Measurements from ENCODE around the gene PRKCQ.

PRKCQ gene

DNA sequence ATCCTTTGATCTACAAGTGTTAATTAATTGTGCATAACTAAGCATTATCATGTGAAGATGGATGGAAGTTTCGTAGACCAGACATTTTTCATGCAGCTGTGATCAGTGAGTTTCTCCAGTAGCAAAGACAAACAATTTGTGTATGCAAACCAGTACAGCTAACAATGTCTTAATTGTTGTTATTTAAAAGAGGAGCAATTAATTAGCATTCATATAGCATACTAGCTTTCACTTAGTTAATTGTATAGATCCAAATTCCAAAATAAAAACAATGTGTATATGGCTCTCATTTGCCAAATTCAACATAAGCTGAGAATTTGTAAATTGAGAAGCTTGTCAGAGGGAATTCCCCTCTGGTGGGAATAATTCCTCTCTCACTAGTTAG is 22.6 kb upstream of the PRKCQ start:
- Mint-ChIP-seq H3K4me1 (peaks cover 15% of the 10 kb centered on the region), H3K27me3 (peaks cover 37% of the 10 kb centered on the region), H3K36me3 (no peaks in the 10 kb centered on the region), H3K9me3 (peaks cover 5% of the 10 kb centered on the region), H3K27ac (no peak overlapping the region), H3K4me3 (no peak overlapping the region)
- no peak for ATAC-seq

- peaks cover 5% of the 10 kb centered on the region for H3K9me3 Mint-ChIP-seq
- H3K4me1 Mint-ChIP-seq: peaks cover 15% of the 10 kb centered on the region
- H3K27me3 Mint-ChIP-seq: peaks cover 42% of the 10 kb centered on the region
- no peak for ATAC-seq
- no peak overlapping the region for H3K4me3 Mint-ChIP-seq
- no peak overlapping the region for H3K27ac Mint-ChIP-seq
- H3K36me3 Mint-ChIP-seq: no peaks in the 10 kb centered on the region
These were observed 22.1 kb upstream of the PRKCQ start for GRCh38 chr10:6602026-6602699.

GRCh38 chr10:6601246-6601805 is 21.2 kb upstream of the PRKCQ start:
- Mint-ChIP-seq H3K36me3 (no peaks in the 10 kb centered on the region), H3K27ac (no peak overlapping the region), H3K4me3 (no peak overlapping the region), H3K9me3 (peaks cover 5% of the 10 kb centered on the region), H3K4me1 (peaks cover 15% of the 10 kb centered on the region), H3K27me3 (peaks cover 45% of the 10 kb centered on the region)
- ATAC-seq: no peak

GRCh38 chr10:6600224-6600987 is 20.3 kb upstream of the PRKCQ start:
- no peak overlapping the region for H3K27ac Mint-ChIP-seq
- no peaks in the 10 kb centered on the region for H3K36me3 Mint-ChIP-seq
- no peak overlapping the region for H3K4me3 Mint-ChIP-seq
- H3K9me3 Mint-ChIP-seq: peaks cover 5% of the 10 kb centered on the region
- H3K4me1 Mint-ChIP-seq: peaks cover 15% of the 10 kb centered on the region
- peaks cover 45% of the 10 kb centered on the region for H3K27me3 Mint-ChIP-seq
- ATAC-seq: no peak

GRCh38 chr10:6598679-6599078 is 18.6 kb upstream of the PRKCQ start:
- Mint-ChIP-seq H3K36me3 (no peaks in the 10 kb centered on the region), H3K4me3 (no peak overlapping the region)

GRCh38 chr10:6597478-6597877 is 17.4 kb upstream of the PRKCQ start:
- Mint-ChIP-seq H3K27ac (no peak overlapping the region), H3K4me3 (no peak overlapping the region), H3K9me3 (peaks cover 5% of the 10 kb centered on the region), H3K4me1 (peaks cover 15% of the 10 kb centered on the region), H3K27me3 (peaks cover 45% of the 10 kb centered on the region), H3K36me3 (no peaks in the 10 kb centered on the region)
- no peak for ATAC-seq

More at GRCh38 chr10:6598679-6599078, 18.6 kb upstream of the PRKCQ start:
- no peak for ATAC-seq
- peaks cover 5% of the 10 kb centered on the region for H3K9me3 Mint-ChIP-seq
- H3K27ac Mint-ChIP-seq: no peak overlapping the region
- H3K27me3 Mint-ChIP-seq: peaks cover 45% of the 10 kb centered on the region
- H3K4me1 Mint-ChIP-seq: peaks cover 15% of the 10 kb centered on the region

- ATAC-seq: no peak
- Mint-ChIP-seq H3K4me1 (peaks cover 12% of the 10 kb centered on the region), H3K36me3 (no peaks in the 10 kb centered on the region), H3K27me3 (peaks cover 38% of the 10 kb centered on the region), H3K4me3 (no peak overlapping the region), H3K27ac (no peak overlapping the region), H3K9me3 (peaks cover 5% of the 10 kb centered on the region)
These were observed 15.4 kb upstream of the PRKCQ start for GRCh38 chr10:6595499-6595898.

GRCh38 chr10:6593241-6593671 is 13.2 kb upstream of the PRKCQ start:
- Mint-ChIP-seq H3K36me3 (no peaks in the 10 kb centered on the region), H3K9me3 (no peaks in the 10 kb centered on the region), H3K27ac (no peak overlapping the region), H3K27me3 (peaks cover 34% of the 10 kb centered on the region), H3K4me1 (no peaks in the 10 kb centered on the region), H3K4me3 (no peak overlapping the region)
- ATAC-seq: no peak

DNA sequence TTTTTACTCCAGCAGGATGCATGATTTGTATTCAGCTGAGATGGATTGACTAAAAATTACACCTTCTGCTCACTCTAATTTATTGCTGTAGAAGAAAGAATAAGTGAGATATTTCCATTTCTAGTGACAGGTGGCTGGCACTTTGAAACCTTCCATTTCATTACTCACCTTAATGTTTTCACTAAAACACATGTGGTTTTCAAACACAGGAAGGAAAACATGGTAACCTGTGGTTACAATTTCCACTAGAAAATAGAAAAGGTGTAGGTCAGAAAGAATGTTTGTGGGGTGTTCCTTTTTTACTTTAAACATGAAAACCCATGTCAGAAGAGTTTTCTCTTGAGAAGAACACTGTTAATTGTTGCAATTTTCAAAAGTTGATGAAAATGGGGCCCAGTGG is 12.0 kb upstream of the PRKCQ start:
- Mint-ChIP-seq H3K36me3 (no peaks in the 10 kb centered on the region), H3K27me3 (peaks cover 23% of the 10 kb centered on the region), H3K4me3 (no peak overlapping the region), H3K27ac (no peak overlapping the region), H3K9me3 (no peaks in the 10 kb centered on the region), H3K4me1 (no peaks in the 10 kb centered on the region)
- no peak for ATAC-seq

GRCh38 chr10:6591668-6592067 is 11.6 kb upstream of the PRKCQ start:
- Mint-ChIP-seq H3K36me3 (no peaks in the 10 kb centered on the region), H3K27me3 (peaks cover 21% of the 10 kb centered on the region), H3K27ac (no peak overlapping the region), H3K4me3 (no peak overlapping the region), H3K4me1 (no peaks in the 10 kb centered on the region), H3K9me3 (no peaks in the 10 kb centered on the region)
- no peak for ATAC-seq

GRCh38 chr10:6590100-6590499 is 10.0 kb upstream of the PRKCQ start:
- Mint-ChIP-seq H3K27me3 (peaks cover 21% of the 10 kb centered on the region), H3K36me3 (no peaks in the 10 kb centered on the region), H3K9me3 (no peaks in the 10 kb centered on the region), H3K4me1 (no peaks in the 10 kb centered on the region), H3K27ac (no peak overlapping the region), H3K4me3 (no peak overlapping the region)
- ATAC-seq: no peak

GRCh38 chr10:6589287-6590094 is 9.4 kb upstream of the PRKCQ start:
- H3K4me1 Mint-ChIP-seq: no peaks in the 10 kb centered on the region
- H3K36me3 Mint-ChIP-seq: no peaks in the 10 kb centered on the region
- no peak for ATAC-seq
- H3K27ac Mint-ChIP-seq: no peak overlapping the region
- H3K9me3 Mint-ChIP-seq: no peaks in the 10 kb centered on the region
- no peak overlapping the region for H3K4me3 Mint-ChIP-seq
- H3K27me3 Mint-ChIP-seq: peaks cover 21% of the 10 kb centered on the region

DNA sequence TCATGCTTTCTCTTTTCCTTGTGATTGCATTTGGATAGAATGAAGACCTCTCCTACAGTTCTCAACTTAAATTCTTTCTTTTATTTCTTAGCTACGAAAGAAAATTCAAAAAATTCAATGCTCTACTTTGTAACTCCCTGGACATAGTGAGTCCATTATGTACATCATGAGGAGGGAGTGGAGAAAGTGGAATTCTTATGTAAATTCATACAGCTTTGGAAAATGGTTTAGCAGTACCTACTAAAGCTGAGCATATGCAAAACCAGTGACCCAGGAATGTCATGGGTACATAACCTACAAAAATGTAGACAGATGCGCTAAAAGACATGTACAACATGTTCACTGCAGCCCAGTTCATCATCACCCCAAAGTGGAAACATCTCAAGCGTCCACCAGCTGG is 8.8 kb upstream of the PRKCQ start:
- Mint-ChIP-seq H3K4me1 (no peaks in the 10 kb centered on the region), H3K4me3 (no peak overlapping the region), H3K27me3 (peaks cover 23% of the 10 kb centered on the region), H3K27ac (no peak overlapping the region), H3K9me3 (no peaks in the 10 kb centered on the region), H3K36me3 (no peaks in the 10 kb centered on the region)
- no peak for ATAC-seq

DNA sequence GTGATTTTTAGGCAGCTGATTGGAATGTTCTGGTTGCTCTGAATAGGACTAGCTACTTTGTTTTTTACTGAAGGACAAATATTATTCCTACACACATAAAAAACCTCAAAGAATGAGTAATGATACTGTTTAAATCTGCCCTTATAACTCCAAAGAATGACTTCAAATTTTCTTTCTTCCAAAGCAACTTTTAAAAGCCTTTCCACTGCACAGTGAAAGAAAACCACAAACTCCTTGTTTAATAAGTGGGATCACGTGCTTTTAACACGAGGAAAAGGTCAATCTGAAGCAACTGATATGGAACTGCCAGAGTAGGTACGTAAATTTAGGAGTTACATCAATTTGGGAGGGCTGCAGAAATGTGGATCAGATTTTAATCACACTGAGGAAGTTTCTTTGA is 8.0 kb upstream of the PRKCQ start:
- H3K4me1 Mint-ChIP-seq: no peaks in the 10 kb centered on the region
- H3K4me3 Mint-ChIP-seq: no peak overlapping the region
- H3K9me3 Mint-ChIP-seq: no peaks in the 10 kb centered on the region
- ATAC-seq: no peak
- no peaks in the 10 kb centered on the region for H3K36me3 Mint-ChIP-seq
- peaks cover 30% of the 10 kb centered on the region for H3K27me3 Mint-ChIP-seq
- no peak overlapping the region for H3K27ac Mint-ChIP-seq

- Mint-ChIP-seq H3K4me3 (no peak overlapping the region), H3K4me1 (no peaks in the 10 kb centered on the region), H3K9me3 (no peaks in the 10 kb centered on the region), H3K27ac (no peak overlapping the region), H3K36me3 (no peaks in the 10 kb centered on the region), H3K27me3 (peaks cover 46% of the 10 kb centered on the region)
- no peak for ATAC-seq
These were observed 6.4 kb upstream of the PRKCQ start for GRCh38 chr10:6586501-6586900.
